Esophagus muscularis mucosa (tissue), 4 donors: ENCODE measurements around the gene DYNC1LI1. TPM values are rescaled to one million over a fixed set of nuclear protein-coding genes. Genes with fewer than 3 reads are reported as not detected.

Experiments used
- DNase-seq: peaks from one replicate; pipeline ENCODE4 v3.0.0-alpha.2; 2017; ENCODE audit errors: extremely low spot score
- H3K27ac ChIP-seq, 4 donors: fragments of 200-600 bp; sonication (generic); replicated peaks in 1 of 4; 1 replicate in 3 of 4; 2 replicates in 1 of 4; pipeline ENCODE4 v1.5.1; 2016 to 2019; ENCODE audit warnings: mild to moderate bottlenecking in 1 of 4
- H3K27me3 ChIP-seq, 4 donors: fragments of 200-600 bp; sonication (generic); one replicate each; pipeline versions ENCODE4 v1.5.1 to v1.6.0; 2016 to 2019
- H3K36me3 ChIP-seq, 4 donors: fragments of 200-600 bp; sonication (generic); one replicate each; pipeline ENCODE4 v1.5.1; 2016 to 2019
- H3K4me1 ChIP-seq, 4 donors: fragments of 200-600 bp; sonication (generic); one replicate each; pipeline ENCODE4 v1.5.1; 2016 to 2019
- H3K4me3 ChIP-seq, 4 donors: fragments of 200-600 bp; sonication (generic); 1 replicate in 2 of 4; 2 replicates in 2 of 4; pipeline ENCODE4 v1.5.1; 2016 to 2019; ENCODE audit warnings: mild to moderate bottlenecking in 4 of 4, moderate library complexity in 1 of 4
- H3K9me3 ChIP-seq, 4 donors: fragments of 200-600 bp; sonication (generic); 1 replicate in 3 of 4; 2 replicates in 1 of 4; pipeline ENCODE4 v1.5.1; 2016 to 2019
- EP300 ChIP-seq: sonication (generic); formaldehyde crosslinking; IDR thresholded peaks from one replicate; pipeline ENCODE4 v1.6.1; 2017; ENCODE audit warnings: antibody characterized with exemption
- POLR2A ChIP-seq: fragments of 450-650 bp; IDR thresholded peaks from one replicate; pipeline ENCODE4 v1.6.1; 2017; ENCODE audit warnings: antibody characterized with exemption, moderate library complexity, mild to moderate bottlenecking, low read depth
- POLR2AphosphoS5 ChIP-seq, 2 donors: sonication (generic); formaldehyde crosslinking; IDR thresholded peaks; one replicate each; pipeline ENCODE4 v1.6.1; 2017; ENCODE audit warnings: antibody characterized with exemption in 2 of 2
- WGBS: methylation state at CpG from one replicate; pipeline ENCODE4 v1.1.5; 2018; 5-methylcytosine and 5-hydroxymethylcytosine counted together
- intact Hi-C: fragments of 100-400 bp; cut with DNase I; formaldehyde crosslinking; loops from one replicate; pipeline ENCODE4 v1.15.1; 2023
- total RNA-seq, 4 donors: library from RNA; depleted of rRNA; stranded (reverse); fragments of >200 nt; gene quantifications; one replicate each; pipeline versions ENCODE4 v1.1.0 to v1.2.1, GENCODE V29; 2016
- TF ChIP-seq, protein P1 (sequence below), 3 experiments: fragments of 200-600 bp in 2 of 3; fragments of 450-650 bp in 1 of 3; sonication (generic) in 2 of 3; IDR thresholded peaks; one replicate each; pipeline ENCODE4 v1.5.1; 2017 to 2019; ENCODE audit warnings: antibody characterized with exemption in 3 of 3, mild to moderate bottlenecking in 2 of 3, moderate library complexity in 1 of 3

The DYNC1LI1 gene
- total RNA-seq, 4 donors from 2014 or later: 30.0 to 38.2 (median 32.5) TPM

DNA sequence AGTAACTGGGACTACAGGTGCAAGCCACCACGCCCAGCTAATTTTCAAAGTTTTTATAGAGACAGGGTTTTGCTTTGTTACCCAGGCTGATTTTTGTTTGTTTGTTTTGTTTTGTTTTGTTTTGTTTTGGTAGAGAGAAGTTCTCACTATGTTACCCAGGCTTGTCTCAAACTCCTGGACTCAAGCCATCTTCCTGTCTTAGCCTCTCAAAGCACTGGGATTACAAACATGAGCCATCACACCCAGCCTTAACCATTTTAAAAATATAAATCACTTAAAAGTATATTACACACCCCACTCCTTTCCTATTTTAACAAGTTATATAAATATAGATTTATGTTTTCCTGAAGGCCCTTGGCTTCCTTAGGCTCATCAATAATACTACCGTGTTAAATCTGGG is 6.5 kb upstream of the DYNC1LI1 start:
- Histone ChIP-seq H3K9me3 (no peaks in the 10 kb centered on the region), H3K4me3 (peak overlapping the region in 1 of 4 donors; percentile 34), H3K36me3 (no peaks in the 10 kb centered on the region), H3K4me1 (peaks cover 9 to 15% (median 12%) of the 10 kb centered on the region in 4 donors), H3K27ac (peak overlapping the region in 2 of 4 donors; percentile 23 to 55), H3K27me3 (no peaks in the 10 kb centered on the region)
- intact Hi-C loops: no loop called here
- TF ChIP-seq POLR2A: no peak
- no peak for TF ChIP-seq POLR2AphosphoS5 (IDR thresholded peaks at IDR 0.05)
- no peak for TF ChIP-seq EP300
- TF ChIP-seq, protein P1, sequence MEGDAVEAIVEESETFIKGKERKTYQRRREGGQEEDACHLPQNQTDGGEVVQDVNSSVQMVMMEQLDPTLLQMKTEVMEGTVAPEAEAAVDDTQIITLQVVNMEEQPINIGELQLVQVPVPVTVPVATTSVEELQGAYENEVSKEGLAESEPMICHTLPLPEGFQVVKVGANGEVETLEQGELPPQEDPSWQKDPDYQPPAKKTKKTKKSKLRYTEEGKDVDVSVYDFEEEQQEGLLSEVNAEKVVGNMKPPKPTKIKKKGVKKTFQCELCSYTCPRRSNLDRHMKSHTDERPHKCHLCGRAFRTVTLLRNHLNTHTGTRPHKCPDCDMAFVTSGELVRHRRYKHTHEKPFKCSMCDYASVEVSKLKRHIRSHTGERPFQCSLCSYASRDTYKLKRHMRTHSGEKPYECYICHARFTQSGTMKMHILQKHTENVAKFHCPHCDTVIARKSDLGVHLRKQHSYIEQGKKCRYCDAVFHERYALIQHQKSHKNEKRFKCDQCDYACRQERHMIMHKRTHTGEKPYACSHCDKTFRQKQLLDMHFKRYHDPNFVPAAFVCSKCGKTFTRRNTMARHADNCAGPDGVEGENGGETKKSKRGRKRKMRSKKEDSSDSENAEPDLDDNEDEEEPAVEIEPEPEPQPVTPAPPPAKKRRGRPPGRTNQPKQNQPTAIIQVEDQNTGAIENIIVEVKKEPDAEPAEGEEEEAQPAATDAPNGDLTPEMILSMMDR (IDR thresholded peaks at IDR 0.05): no peak
- DNase-seq: no peak
- 61% methylated on average over 2 of the region's 2 CpGs for WGBS

DNA sequence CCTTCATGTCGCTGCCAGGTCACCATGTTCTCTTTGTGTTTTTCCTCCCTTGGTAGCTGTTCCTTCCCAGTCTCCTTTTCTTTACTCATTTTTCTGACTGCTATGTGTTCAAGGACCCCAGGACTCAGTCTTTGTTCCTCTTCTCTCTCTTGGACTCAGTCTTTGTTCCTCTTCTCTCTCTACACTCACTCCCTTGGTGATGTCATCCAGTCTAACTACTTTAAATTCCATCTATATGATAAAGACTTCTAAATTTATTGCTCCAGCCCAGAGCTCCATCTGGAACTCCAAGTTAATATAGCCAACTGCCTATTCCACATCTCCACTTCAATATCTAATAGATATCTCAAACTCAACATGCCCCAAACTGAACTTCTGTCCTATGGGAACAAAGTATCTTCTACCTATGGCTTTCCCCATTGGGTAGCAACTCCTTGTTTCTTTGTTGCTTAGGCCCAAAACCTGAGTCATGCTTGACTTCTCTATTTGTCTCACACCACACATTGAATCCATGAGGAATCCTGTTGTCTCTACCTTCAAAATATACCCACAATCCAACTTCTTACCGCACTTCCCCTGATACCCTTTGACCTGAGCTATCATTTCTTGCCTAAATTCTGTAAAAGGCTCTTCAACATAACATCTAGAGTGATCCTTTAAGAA is 4.9 kb upstream of the DYNC1LI1 start:
- H3K9me3 ChIP-seq: no peaks in the 10 kb centered on the region
- DNase-seq: no peak
- 98% methylated on average over 2 of the region's 2 CpGs for WGBS
- H3K36me3 ChIP-seq: no peaks in the 10 kb centered on the region
- H3K27me3 ChIP-seq: no peaks in the 10 kb centered on the region
- no peak overlapping the region for H3K27ac ChIP-seq
- intact Hi-C loops: no loop called here
- H3K4me3 ChIP-seq: no peak overlapping the region
- TF ChIP-seq POLR2AphosphoS5 (IDR thresholded peaks at IDR 0.05) (no peak), EP300 (no peak), POLR2A (no peak)
- TF ChIP-seq, protein P1 (IDR thresholded peaks at IDR 0.05): no peak
- H3K4me1 ChIP-seq: peaks cover 12 to 26% (median 18%) of the 10 kb centered on the region in 4 donors

DNA sequence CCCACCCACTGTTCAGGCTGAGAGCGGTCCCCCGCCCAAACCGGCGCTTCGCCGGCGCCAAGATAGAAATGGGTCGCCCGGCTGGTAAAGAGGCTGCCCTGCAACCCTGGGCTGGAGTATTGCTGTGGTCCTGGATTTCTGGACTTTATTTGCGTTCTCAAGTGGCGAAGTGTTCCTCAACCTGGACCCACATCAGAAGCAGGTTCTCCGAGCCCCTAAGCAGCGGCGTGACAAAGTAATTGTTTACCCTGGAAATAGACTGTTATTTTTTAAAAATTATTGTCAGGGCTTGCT is 481 bp upstream of the DYNC1LI1 start:
- peak overlapping the region; percentile 95 to 100 (median 98) for H3K27ac ChIP-seq
- H3K4me3 ChIP-seq: peak overlapping the region; percentile 89 to 100 (median 94)
- H3K36me3 ChIP-seq: peaks cover 0 to 4% (median 1%) of the 10 kb centered on the region in 4 donors
- TF ChIP-seq, protein P1 (IDR thresholded peaks at IDR 0.05): no peak
- TF ChIP-seq POLR2A (no peak), EP300 (no peak), POLR2AphosphoS5 (IDR thresholded peaks at IDR 0.05) (no peak)
- no peak for DNase-seq
- intact Hi-C loops: loop anchor here (5.0 kb wide), 1 partner anchor 111 kb away; no protein-coding TSS in a partner anchor
- no peaks in the 10 kb centered on the region for H3K27me3 ChIP-seq
- peaks cover 15 to 41% (median 30%) of the 10 kb centered on the region in 4 donors for H3K4me1 ChIP-seq
- WGBS: 3% methylated on average over 7 of the region's 14 CpGs
- H3K9me3 ChIP-seq: no peaks in the 10 kb centered on the region

DNA sequence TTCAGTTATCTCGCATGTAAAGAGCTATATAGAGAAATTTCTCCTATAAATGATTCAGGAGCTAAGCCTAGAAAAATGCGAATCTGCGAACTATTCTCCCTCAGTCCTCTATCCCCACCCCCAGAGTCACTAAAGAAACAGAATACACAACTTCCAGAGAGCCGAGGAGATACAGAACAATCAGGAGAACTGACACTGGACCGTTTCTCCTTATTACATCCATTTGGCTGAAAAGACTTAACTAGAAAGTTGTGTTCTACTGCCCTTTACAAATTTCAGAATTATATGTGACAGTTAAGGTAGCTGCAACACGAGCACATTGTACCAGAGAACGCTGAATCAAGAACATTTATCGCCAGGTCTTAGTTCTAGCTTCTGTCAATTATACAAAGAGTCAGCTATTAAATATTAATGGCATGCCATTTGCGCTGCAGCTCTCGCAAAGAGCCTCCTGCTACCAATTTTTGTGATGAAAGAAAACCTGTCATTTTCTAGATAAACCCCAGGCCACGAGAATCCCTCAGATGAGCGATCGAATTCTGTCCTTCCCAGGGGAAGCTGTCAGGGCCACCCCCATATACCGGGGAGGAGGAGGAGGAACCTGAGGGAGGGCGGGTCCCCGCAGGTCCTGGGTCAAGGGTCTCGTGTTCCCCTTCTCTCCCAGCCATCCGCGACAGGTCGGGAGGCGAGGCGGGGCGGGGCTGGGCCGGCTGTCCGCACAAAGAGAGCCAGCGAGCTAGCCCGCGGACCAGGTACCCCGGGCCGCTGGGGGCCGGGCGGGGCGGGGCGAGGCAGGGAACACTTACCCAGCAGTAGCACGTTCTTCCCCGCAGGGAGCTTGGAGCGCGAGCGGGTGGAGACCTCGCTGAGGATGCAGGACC is 878 bp downstream of the DYNC1LI1 start:
- WGBS: 2% methylated on average over 24 of the region's 40 CpGs
- intact Hi-C loops: loop anchor here (5.0 to 10.0 kb wide), 2 partner anchors 55 to 113 kb away; no protein-coding TSS in a partner anchor
- TF ChIP-seq POLR2AphosphoS5 (IDR thresholded peaks at IDR 0.05) (no peak), POLR2A (no peak), EP300 (no peak)
- TF ChIP-seq, protein P1 (IDR thresholded peaks at IDR 0.05): peak in 1 of 3 experiments; percentile 12
- Histone ChIP-seq H3K27ac (peak overlapping the region; percentile 95 to 100 (median 98)), H3K27me3 (no peaks in the 10 kb centered on the region), H3K9me3 (no peaks in the 10 kb centered on the region), H3K4me3 (peak overlapping the region; percentile 89 to 100 (median 94)), H3K4me1 (peaks cover 15 to 43% (median 33%) of the 10 kb centered on the region in 4 donors), H3K36me3 (peaks cover 0 to 13% (median 5%) of the 10 kb centered on the region in 4 donors)
- DNase-seq: peak; percentile 92
